ENCODE results near the gene PLA2G15. TPM values are rescaled to one million over a fixed set of nuclear protein-coding genes. Genes with fewer than 3 reads are reported as not detected.

The PLA2G15 gene
- total RNA-seq, 1 donor from 2014 or later = 30.4 TPM

DNA sequence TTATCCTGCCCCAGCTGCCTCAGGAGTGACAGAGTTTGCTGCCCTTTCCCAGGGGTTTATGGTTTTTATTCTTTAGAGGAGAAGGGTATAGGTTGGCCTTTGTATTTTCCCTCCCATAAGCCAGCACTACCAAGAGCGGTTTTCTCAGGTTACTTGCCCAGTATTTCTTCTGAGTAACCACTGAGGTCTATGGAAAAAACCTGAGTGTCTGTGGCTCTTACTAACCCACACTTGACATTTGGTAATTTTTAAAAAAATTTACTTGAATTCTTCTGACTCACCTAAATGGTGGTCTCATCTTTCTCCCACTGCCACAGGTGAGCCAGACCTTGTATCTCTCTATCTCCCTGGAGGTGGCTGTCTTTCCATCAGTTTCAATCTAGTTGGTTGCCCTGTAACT is 25.2 kb downstream of the PLA2G15 start:
- DNase-seq (no peak), ATAC-seq (no peak)
- TF ChIP-seq, protein P1, sequence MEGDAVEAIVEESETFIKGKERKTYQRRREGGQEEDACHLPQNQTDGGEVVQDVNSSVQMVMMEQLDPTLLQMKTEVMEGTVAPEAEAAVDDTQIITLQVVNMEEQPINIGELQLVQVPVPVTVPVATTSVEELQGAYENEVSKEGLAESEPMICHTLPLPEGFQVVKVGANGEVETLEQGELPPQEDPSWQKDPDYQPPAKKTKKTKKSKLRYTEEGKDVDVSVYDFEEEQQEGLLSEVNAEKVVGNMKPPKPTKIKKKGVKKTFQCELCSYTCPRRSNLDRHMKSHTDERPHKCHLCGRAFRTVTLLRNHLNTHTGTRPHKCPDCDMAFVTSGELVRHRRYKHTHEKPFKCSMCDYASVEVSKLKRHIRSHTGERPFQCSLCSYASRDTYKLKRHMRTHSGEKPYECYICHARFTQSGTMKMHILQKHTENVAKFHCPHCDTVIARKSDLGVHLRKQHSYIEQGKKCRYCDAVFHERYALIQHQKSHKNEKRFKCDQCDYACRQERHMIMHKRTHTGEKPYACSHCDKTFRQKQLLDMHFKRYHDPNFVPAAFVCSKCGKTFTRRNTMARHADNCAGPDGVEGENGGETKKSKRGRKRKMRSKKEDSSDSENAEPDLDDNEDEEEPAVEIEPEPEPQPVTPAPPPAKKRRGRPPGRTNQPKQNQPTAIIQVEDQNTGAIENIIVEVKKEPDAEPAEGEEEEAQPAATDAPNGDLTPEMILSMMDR (IDR thresholded peaks at IDR 0.05) = no peak
- H3K27ac ChIP-seq = no peak overlapping the region
- H3K4me1 ChIP-seq = peaks cover 39% of the 10 kb centered on the region
- no peak overlapping the region for H3K4me3 ChIP-seq
- no peaks in the 10 kb centered on the region for H3K27me3 ChIP-seq
- peaks cover 15% of the 10 kb centered on the region for H3K36me3 ChIP-seq
- no peaks in the 10 kb centered on the region for H3K9me3 ChIP-seq
- intact Hi-C loops (cut with DNase I) = no loop called here

DNA sequence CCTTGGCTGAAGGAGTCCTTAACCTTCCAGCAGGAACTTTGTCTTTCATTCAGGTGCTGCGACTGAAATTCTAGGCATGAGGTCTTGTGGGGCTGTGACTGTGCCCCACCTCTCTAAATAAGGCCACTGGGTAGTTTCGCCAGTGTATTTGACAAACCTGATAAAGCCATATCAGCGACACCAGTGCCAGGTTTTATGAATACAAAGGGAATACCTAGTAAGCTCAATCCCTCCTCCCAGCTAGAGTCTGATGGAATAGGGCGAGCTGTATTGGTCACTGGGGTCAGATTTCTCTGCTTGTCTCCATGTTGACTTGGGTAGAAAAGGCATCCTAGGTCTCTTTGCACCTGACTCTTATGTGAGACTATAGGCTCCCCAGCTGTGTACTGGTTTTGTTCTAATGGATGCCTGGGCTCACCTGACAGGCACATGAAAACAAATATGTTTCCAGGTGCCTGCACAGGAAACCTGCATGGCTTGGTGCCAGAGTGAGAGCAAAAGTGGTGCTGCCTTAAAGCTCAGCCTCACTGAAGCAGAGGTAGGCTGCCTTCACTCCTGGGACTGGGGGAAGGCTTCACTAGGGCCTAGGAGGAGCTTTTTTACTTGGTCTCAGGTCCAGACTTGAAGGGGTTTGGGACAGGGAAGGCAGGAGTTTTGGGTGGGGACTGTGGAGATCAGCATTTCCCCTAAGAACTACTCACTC is 27.5 kb downstream of the PLA2G15 start:
- peak; percentile 28 for ATAC-seq
- H3K36me3 ChIP-seq = peaks cover 19% of the 10 kb centered on the region
- H3K27ac ChIP-seq = peak overlapping the region; percentile 30
- TF ChIP-seq, protein P1 (IDR thresholded peaks at IDR 0.05) = no peak
- intact Hi-C loops (cut with DNase I) = no loop called here
- H3K9me3 ChIP-seq = no peaks in the 10 kb centered on the region
- H3K27me3 ChIP-seq = no peaks in the 10 kb centered on the region
- no peak overlapping the region for H3K4me3 ChIP-seq
- peaks cover 40% of the 10 kb centered on the region for H3K4me1 ChIP-seq
- no peak for DNase-seq

DNA sequence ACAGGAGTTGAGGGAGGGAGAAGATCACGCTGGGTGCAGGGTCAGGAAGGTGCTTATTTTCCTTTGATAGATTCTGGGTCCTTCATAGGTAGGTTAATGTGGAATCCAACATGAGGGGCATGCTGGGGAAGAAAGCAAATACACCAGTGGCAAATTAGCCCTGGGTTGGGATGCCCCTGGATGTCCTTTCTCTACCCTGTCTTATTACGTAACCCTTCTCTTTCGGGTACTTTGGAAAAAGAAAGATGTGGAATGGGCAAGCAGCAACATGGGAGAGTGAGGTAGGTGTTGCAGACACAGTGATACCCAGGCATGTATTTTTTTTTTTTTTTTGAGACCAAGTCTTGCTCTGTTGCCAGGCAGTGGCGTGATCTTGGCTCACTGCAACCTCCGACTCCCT is 28.3 kb downstream of the PLA2G15 start:
- Histone ChIP-seq H3K27ac (peak overlapping the region; percentile 30), H3K4me1 (peaks cover 34% of the 10 kb centered on the region), H3K36me3 (peaks cover 22% of the 10 kb centered on the region), H3K9me3 (no peaks in the 10 kb centered on the region), H3K27me3 (no peaks in the 10 kb centered on the region), H3K4me3 (no peak overlapping the region)
- DNase-seq = no peak
- ATAC-seq = no peak
- intact Hi-C loops (cut with DNase I) = no loop called here
- TF ChIP-seq, protein P1 (IDR thresholded peaks at IDR 0.05) = no peak

DNA sequence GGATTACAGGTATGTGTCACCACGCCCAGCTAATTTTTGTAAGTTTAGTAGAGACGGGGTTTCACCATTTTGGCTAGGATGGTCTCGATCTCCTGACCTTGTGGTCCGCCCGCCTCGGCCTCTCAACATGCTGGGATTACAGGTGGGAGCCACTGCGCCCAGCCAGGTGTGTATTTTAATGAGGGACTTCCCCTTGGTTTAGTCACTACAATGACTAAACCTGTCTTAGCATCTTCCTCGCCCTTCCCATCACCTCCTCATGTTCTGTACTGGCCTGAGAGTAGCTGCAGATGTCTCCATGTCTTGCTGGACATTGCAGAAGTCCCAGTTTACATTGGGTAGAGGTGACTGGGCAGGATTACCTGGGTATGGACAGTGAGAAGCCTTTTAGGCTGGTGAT is 28.7 kb downstream of the PLA2G15 start:
- H3K27ac ChIP-seq = no peak overlapping the region
- no peak overlapping the region for H3K4me3 ChIP-seq
- H3K36me3 ChIP-seq = peaks cover 22% of the 10 kb centered on the region
- TF ChIP-seq, protein P1 (IDR thresholded peaks at IDR 0.05) = no peak
- ATAC-seq (no peak), DNase-seq (no peak)
- H3K27me3 ChIP-seq = no peaks in the 10 kb centered on the region
- no peaks in the 10 kb centered on the region for H3K9me3 ChIP-seq
- intact Hi-C loops (cut with DNase I) = no loop called here
- H3K4me1 ChIP-seq = peaks cover 34% of the 10 kb centered on the region

DNA sequence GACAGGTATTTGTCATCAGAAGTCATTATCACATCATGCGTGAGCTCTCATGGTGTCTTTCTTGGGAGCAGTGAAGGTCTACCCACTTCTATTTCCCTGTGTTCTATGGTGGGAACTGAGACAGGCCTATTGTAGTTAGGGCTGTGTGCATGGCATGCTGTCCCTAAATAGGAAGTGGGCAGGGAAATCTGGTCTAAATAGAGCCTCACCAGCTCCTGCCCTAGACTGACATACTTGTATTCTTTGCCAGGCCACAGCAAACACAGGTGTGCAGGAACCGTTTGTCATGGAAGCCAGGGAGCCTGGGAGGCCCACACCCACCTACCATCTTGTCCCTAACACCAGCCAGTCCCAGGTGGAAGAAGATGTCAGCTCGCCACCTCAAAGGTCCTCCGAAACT is 29.3 kb downstream of the PLA2G15 start:
- no peak overlapping the region for H3K27ac ChIP-seq
- no peak overlapping the region for H3K4me3 ChIP-seq
- TF ChIP-seq, protein P1 (IDR thresholded peaks at IDR 0.05) = no peak
- intact Hi-C loops (cut with DNase I) = no loop called here
- no peaks in the 10 kb centered on the region for H3K9me3 ChIP-seq
- H3K27me3 ChIP-seq = no peaks in the 10 kb centered on the region
- peaks cover 34% of the 10 kb centered on the region for H3K4me1 ChIP-seq
- DNase-seq (no peak), ATAC-seq (no peak)
- H3K36me3 ChIP-seq = peaks cover 22% of the 10 kb centered on the region

Measured in upper lobe of right lung (tissue), 1 donor.